ENCODE results near the gene ZNF491.
"Not testable (repeated sequence)": the region's sequence is repeated elsewhere in the genome, so short reads cannot be mapped to it uniquely, and the experiment has no call there.

ZNF491 gene

GRCh38 chr19:11798391-11799330 is at the start of gene ZNF491:
TSS of gene ZNF491 (plus strand) at chr19:11798523. CDS start at chr19:11805954, 7,431 bp downstream.
- peak; percentile 93 to 99 (median 97) for DNase-seq
- intact Hi-C loops (cut with DNase I): loop anchor here (5.0 kb wide), 2 partner anchors 189 to 344 kb away; partner anchors contain the start of gene ZNF20

- intact Hi-C loops (cut with DNase I): no loop called here
- no peak for DNase-seq
Observed at GRCh38 chr19:11749751-11750150, 48.6 kb upstream of the ZNF491 start.

- DNase-seq: no peak
- intact Hi-C loops (cut with DNase I): no loop called here
Observed at GRCh38 chr19:11752244-11752736, 46.0 kb upstream of the ZNF491 start.

GRCh38 chr19:11754663-11755062 is 43.7 kb upstream of the ZNF491 start:
- DNase-seq: no peak
- intact Hi-C loops (cut with DNase I): no loop called here

GRCh38 chr19:11756965-11757364 is 41.4 kb upstream of the ZNF491 start:
- intact Hi-C loops (cut with DNase I): no loop called here
- DNase-seq: no peak

GRCh38 chr19:11759805-11760204 is 38.5 kb upstream of the ZNF491 start:
- DNase-seq: no peak
- intact Hi-C loops (cut with DNase I): loop anchor here (10.0 kb wide), 1 partner anchor 65 kb away; no protein-coding TSS in a partner anchor

- intact Hi-C loops (cut with DNase I): loop anchor here (10.0 kb wide), 1 partner anchor 68 kb away; no protein-coding TSS in a partner anchor
- DNase-seq: no peak
Observed at GRCh38 chr19:11763117-11763516, 35.2 kb upstream of the ZNF491 start.

- intact Hi-C loops (cut with DNase I): loop anchor here (10.0 kb wide), 1 partner anchor 69 kb away; no protein-coding TSS in a partner anchor
- no peak for DNase-seq
Observed at GRCh38 chr19:11763611-11764010, 34.7 kb upstream of the ZNF491 start.

GRCh38 chr19:11766597-11767591 is 31.4 kb upstream of the ZNF491 start, which contains the start of gene ZNF441:
TSS of gene ZNF441 (plus strand) at chr19:11767000. CDS start at chr19:11767194, 194 bp downstream.
- intact Hi-C loops (cut with DNase I): loop anchor here (10.0 kb wide), 1 partner anchor 72 kb away; no protein-coding TSS in a partner anchor
- DNase-seq: peak; percentile 96 to 99 (median 98)

GRCh38 chr19:11767633-11768133 is 30.6 kb upstream of the ZNF491 start:
- intact Hi-C loops (cut with DNase I): loop anchor here (10.0 kb wide), 1 partner anchor 73 kb away; no protein-coding TSS in a partner anchor
- peak in 36 of 42 donors; percentile 1 to 48 (median 19) for DNase-seq

GRCh38 chr19:11769995-11770394 is 28.3 kb upstream of the ZNF491 start:
- DNase-seq: no peak
- intact Hi-C loops (cut with DNase I): loop anchor here (10.0 kb wide), 1 partner anchor 75 kb away; no protein-coding TSS in a partner anchor

- intact Hi-C loops (cut with DNase I): not testable (repeated sequence)
- DNase-seq: peak in 1 of 42 donors; percentile 34
Observed at GRCh38 chr19:11771520-11771919, 26.8 kb upstream of the ZNF491 start.

GRCh38 chr19:11776669-11777068 is 21.7 kb upstream of the ZNF491 start:
- DNase-seq; intact Hi-C loops (cut with DNase I): not testable (repeated sequence)

- no peak for DNase-seq
- intact Hi-C loops (cut with DNase I): no loop called here
Observed at GRCh38 chr19:11780431-11781020, 17.8 kb upstream of the ZNF491 start.

- intact Hi-C loops (cut with DNase I): no loop called here
- no peak for DNase-seq
Observed at GRCh38 chr19:11781295-11782057, 16.8 kb upstream of the ZNF491 start.

GRCh38 chr19:11783767-11784166 is 14.6 kb upstream of the ZNF491 start:
- intact Hi-C loops (cut with DNase I): no loop called here
- no peak for DNase-seq

- DNase-seq: peak in 24 of 42 donors; percentile 7 to 68 (median 33)
- intact Hi-C loops (cut with DNase I): no loop called here
Observed at GRCh38 chr19:11784356-11784755, 14.0 kb upstream of the ZNF491 start.
